GM18868 (cell line): ENCODE results near the gene CTSW.

ENCODE experiments used
- ATAC-seq: cut with Tn5 transposase; IDR thresholded peaks from one replicate; pipeline ENCODE4 v1.9.1; 2021; ENCODE audit warnings: mild to moderate bottlenecking, moderate library complexity; ENCODE audit not compliant: unreplicated experiment

Gene CTSW

DNA sequence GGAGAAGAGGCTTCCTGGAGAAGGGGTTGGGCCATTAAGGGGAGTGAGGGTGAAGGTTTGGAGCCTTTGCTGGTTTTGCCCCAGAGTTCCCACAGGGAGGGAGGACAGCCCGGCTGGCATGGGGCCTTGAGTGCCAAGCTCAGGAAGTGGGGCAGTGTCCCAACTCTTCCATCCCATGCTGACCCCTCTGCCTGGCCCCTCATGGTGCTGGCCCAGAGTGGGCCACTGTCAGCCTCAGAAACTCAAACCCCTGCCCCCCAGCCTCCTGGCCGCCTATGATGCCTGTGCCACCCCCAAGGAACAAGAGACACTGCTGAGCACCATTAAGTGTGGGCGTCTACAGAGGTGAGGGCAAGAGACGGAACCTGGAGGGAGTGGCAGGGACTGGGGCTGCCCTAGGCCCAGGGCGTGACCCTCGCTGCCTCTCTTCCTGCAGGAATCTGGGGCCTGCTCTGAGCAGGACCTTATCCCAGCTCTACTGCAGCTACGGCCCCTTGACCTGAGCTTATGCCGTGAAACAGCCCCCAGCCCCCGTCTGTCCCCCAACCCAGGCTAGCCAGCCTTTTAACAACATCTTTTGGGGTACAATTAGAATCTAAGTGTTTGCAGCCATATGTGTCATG lies 14.0 kb upstream of the CTSW start:
- ATAC-seq = no peak

DNA sequence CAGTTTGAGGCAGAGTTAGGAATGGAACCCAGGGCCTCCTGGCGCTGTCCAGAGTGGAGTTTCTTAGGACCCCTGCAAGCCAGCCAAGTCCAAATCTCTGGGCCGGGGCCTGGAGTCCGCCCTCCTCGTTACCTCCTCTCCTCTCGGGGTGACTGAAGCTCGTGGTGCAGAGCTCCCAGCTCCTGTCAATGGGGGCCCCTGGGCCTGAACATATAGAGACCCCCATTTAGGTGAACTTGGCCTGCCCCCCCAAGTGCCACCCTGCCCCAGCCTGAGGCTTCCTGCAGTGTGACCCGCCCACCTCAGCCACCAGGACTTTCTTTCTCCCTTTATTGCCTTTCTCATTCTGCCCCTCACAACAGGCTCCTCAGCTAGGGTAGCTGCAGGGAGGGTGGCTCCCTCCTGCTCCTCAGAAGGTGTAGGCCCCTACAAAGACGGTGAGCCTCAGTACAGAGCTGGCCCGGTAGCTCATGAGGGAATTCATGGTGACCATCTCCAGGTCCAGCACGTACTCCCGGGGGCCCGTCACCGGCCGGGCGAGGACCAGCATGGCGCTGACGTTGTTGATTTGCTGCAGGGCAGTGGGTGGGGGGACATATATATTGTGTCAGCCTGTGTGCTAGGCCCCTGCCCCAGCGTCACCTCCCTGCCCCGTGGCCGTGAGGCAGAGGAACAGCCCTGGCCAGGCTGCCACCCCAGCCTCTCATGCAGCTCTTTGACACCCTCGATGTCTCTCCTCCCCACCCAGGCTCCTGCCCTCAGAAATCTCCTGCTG lies 12.9 kb upstream of the CTSW start:
- ATAC-seq = no peak

DNA sequence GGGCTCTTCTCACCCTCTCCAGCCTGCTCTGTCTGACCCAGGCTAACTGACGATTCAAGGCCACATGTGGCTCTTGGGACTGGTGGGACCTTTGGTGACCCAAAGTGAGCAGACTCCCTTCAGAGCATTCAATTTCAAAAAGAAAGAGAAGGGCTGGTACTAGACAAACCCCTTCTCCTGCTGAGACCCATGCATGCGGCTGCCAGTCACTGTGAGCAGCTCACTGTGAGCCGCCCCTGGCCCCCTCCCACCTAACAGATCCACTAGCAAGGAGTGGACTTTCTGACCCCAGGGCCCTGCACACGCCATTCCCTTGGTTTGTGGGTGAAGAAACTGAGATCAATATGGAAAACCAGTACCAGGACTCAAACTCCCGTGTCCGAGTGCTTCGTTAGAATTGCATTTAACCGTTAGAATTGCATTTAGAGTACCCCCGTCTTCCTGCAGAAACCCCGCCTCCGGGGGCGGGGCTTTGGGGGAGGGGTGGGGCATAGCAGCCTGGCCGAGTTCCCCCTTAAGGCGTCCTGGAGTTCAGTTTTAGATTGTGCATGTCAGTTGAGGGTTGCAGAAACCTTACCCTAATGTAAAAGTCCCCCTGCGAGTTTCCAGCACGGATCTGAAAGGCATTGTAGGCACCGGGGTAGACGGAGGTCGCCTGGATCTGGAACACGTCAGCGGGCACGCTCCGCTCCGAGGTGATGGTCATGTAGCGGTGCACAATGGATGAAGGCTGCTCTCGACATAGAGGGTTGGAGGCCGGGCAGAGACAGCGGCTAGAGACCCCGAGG lies 12.2 kb upstream of the CTSW start:
- ATAC-seq = no peak

DNA sequence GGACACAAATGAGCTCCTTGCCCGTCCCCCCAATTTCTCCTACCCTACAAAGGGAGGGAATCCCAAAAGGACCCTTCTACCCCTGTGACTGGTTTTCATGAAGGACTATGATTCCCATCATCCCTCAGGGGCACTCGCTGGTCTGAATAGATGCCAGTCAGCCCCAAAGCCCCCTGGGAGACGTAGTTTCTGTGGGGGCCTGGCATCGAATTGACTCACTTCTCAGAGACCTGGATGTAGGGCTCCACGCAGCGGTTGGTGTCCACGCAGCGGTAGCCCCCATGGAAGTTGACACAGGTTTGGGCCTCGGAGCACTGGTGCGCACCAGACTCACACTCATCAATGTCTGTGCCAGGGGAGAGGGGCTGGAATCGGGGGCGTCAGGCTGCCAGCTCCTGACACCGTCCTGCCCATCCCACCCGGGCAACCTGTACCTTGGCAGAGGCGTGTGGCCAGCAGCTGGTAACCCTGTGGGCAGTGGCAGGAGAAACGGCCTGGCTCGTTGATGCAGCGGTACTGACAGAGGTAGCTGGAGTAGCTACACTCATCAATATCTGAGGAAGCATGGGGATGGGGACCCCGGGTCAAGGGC lies 11.5 kb upstream of the CTSW start:
- ATAC-seq = no peak

DNA sequence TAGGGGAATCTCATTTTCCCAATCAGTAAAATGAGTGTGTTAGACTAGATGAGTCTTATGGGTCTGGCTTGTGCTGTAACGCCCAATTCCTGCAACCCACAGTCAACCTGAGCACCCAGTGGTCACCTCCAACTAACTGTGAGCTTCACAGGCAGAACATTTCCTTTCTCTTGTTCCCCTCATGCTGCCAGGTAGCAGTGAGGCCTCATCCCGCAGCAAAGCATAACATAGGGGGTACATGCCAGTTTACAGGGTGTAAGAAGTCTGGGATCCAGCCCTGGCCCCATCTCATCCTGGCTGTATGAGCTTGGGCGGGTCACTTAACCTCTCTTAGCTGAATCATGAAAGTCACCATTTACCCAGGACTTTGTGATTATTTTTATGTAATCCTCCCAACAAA lies 10.7 kb upstream of the CTSW start:
- ATAC-seq = no peak

DNA sequence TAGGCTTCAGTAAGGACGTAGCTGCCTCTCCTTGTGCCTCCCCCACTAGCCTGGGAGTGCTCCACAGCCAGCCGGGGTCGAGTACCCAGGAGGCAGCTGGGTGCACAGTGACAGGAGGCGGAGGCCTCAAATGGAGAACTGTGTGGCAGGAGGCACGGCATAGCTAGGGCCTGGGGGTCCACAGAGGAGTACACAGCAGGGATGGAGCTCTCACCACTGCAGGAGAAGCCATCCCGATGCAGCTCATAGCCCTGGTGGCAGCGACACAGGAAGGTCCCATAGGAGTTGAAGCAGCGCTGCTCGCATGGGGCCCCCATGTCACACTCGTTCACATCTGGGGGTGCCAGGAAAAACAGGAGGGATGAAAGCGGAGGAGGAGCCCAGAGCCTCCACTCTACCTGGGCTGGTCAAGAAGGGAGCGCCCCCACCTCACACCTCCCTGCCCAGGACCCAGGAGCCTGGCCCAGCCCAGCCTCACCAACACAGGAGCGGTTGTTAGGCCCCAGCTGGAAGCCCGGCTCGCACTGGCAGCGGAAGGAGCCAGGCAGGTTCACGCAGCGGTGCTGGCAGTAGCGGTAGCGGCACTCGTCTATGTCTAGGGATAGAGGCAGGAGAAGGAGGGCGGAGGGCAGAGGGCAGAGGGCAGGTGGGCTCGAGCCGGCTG lies 9.9 kb upstream of the CTSW start:
- ATAC-seq = no peak

DNA sequence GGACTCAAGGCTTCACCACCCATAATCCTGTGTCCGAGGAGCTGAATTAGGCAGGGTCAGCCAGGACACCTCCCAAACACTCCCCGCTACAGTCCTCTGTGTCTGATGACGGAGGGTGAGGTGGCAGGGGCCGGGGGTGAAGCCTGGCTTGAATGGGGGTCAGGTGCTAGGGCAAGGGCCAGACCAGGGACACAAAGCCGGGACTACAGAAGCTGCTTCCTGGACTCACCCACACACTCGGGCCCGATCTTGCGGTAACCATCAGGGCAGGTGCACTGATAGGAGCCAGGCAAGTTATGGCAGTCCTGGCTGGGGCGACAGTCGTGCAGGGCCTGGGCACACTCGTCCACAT lies 9.4 kb upstream of the CTSW start:
- ATAC-seq = no peak

DNA sequence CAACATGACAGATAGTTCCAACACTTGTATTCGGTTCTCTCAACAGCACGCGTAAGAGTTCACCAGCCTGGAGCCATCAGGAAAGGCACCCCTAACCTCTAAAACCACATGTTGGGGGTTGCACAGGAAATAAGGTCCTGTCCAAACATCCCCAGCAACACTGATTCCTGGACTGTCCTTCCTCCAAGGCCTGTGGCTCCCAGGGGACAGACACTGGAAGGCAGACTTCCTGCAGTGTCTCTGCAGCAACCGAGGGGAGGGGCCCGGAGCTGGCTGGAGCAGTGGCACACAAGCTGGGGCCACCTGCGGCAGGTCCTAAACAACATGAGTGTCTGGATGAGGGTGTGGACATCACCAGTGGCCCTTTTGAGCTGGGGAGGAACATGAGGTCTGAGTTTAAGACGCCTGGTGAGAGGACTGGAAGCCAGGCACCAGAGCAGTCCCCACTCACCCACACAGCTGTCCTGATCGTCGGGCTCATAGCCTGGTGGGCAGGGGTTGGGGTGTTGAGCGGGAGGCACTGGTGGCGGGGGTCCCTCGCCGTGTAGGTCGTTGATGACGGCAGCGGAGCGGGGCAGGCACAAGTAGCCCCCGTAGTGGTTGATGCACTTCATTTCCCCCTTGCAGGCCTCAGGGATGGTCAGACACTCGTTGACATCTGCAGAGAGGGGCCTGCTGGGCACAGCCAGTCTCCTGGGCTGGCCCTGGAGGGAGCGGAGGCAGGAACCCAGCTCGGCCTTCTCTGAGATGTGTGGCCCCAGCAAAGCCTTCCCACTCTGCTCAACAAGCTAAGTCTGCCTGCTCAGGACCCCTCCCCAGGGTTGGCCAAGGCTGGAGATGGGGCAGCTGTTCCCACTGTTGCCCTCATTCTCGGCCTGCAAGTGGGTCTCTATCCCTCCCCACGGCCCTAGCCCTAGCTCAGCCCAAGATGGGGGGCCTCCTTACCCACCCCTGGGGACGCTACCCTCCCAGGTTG lies 8.6 kb upstream of the CTSW start:
- ATAC-seq = no peak

DNA sequence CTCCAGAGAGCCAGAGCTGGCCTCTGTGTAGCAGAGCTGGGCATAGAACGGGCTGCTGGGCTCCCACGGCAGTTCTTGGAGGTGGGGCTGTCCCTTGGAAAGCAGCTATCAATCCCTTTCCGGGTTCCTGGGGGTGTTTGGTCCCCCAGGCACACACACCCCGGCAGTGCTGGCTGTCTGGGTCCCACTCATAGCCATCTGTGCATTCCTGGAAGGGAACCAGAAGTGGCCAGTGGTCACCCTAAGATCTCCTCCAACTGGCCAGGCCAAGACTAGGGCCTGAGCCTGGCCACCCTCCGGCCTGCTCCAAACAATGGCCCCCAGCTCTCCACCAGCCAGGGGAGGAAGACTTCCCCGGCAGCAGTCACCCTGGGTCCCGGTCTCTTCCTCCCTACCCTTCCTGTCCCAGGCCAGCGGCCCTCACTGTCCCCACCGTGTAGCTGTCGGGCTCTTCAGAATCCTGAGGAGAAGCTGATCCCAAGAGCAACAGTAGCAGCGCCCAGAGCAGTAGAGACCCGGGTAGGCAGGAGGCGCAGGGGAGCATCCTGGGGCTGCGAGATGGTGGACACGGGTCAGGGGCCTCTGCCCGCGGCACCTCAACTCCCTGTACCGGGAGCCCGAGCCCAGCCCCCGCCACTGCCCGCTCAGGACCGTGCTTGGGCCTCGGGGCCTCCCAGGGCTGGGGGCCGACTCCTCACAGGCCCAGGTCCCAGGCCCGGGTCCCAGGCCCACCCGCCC lies 7.7 kb upstream of the CTSW start:
- ATAC-seq = no peak

DNA sequence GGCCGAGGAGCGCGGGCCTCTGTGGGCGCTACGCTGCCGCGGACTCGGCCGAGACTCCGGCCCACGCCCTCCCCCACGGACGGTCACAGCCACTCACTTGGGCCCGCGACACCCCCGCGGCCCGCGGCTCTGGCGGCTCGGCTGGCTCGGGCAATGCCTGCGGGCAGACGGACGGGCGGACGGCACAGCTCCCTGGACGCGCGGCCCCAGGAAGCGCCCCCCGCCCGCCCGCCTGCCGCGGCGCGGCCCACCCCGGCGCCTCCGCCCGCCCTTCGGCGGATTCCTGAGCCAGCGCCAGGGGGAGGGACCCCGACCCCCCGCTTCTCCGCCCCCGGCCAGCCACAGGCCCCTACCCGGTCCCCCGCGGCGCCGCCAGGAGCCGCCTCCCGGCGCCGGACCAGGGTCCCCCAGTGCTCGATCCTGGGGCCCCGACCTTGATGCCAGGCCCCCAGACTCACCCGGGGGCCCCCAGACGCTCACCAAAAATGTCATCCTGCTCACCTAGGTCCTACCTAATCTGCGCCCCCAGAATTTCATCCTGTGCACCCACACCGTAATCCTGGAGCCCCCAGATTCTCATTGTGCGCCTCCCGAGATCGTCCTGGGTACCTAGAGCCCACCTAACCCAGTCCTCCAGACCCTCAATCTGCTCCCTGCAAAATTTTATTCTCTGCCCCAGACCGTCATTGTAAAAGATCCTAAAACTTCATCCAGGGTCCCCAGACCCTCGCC lies 6.9 kb upstream of the CTSW start, which contains the start of gene EFEMP2:
EFEMP2 (minus strand) TSS at position 215 of the 732 bp plus-strand sequence. CDS start 446 bp downstream, outside the sequence.
- ATAC-seq = no peak

DNA sequence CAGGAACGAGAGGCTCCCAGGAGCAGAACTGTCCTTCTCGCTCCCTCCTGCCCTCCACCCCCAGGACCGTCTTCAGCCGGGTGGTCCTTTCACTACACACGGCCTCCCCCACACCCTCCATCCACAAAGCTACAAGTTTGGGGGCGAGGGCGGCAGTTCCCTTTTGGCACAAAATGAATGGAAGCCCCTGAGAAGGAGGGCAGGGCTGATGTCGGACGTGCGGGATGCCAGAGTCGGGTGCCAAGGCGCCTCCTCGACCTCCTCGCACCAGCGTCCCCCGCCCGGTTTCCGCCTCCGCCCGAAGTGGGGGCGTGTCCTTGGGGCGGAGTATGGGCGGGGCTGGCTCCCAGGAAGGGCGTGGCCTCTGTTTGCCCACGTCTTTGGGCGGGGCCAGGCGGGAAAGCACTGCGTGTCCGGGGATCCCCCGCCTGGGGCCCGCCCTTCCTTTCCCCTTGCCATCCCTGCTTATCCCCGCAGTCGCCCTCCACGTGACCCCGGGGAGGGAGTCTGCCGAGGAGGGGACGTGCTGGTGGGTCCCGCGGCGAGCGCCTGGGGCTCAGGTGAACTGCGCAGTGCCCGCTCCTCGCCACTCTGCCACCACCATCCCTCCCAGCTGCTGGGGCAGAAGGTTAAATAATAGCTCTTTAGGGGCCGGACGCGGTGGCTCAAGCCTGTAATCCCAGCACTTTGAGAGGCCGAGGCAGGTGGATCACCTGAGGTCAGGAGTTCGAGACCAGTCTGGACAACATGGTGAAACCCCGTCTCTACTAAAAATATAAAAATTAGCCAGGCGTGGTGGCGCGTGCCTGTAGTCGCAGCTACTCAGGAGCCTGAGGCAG lies 6.1 kb upstream of the CTSW start:
- peak; percentile 76 for ATAC-seq

DNA sequence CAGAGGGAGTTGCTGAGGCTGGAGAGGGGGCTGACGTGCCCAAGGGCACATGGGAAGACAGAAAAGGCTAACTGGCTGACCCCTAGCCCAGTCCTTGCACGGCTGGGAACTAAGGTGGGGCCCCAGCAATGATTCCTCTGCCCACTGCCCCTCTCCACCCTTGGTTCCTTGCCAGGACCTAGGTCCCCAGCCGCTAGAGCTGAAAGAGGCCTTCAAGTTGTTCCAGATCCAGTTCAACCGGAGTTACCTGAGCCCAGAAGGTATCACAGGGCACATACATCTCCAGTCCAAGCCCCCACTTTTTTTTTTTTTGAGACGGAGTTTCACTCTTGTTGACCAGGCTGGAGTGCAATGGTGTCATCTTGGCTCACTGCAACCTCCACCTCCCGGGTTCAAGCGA lies 390 bp downstream of the CTSW start:
- ATAC-seq = no peak

DNA sequence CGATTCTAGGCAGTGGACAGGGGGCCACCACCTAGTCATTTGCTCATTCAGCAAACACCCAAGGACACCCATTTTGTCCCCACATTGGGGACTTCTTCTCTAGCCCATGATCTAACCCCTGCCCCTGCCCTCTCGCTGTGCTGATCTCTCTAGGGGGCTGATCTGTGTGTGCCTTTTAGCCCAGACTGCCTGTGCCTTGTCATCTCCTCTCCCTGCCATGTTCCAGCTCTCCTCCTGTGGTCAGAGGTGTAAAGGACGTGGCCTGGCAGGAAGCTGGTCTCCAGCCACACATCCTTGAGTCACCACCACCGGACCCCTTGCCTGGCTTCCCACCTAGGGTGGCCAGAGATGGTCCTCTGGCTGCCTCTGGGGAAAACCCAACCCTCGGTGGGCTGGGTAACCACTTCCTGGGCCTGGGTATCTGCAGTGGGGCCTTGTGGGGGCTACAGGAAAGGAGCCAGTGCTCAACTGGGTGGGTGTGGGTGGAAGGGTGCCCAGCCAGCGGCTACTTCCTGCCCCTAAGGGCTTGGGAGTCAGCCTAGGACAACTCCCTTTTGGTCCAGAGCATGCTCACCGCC lies 1.3 kb downstream of the CTSW start:
- no peak for ATAC-seq

DNA sequence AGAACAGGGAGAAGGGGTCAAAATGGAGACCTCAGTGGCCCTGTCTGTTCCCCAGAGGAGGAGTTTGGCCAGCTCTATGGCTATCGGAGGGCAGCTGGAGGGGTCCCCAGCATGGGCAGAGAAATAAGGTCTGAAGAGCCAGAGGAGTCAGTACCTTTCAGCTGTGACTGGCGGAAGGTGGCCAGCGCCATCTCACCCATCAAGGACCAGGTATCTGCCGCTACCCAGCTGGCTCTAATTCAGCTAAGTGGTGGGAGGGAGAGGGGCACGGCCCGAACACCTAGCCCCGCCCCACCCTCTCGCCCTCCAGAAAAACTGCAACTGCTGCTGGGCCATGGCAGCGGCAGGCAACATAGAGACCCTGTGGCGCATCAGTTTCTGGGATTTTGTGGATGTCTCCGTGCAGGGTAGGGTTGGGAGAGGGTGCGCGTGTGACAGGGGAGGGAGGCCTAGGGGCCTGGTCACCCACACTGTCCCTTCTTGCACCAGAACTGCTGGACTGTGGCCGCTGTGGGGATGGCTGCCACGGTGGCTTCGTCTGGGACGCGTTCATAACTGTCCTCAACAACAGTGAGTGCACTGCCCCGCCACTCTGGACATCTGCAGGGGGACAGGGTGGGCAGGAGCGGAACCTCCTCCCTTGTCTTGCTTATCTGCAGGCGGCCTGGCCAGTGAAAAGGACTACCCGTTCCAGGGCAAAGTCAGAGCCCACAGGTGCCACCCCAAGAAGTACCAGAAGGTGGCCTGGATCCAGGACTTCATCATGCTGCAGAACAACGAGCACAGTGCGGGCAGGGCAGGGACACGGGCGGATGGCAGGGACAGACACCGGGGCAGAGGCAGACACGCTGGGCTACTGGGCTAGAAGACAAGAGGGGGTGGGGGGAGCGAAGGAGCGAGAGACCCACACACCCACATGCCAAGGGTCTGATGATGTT lies 2.8 kb downstream of the CTSW start:
- no peak for ATAC-seq

DNA sequence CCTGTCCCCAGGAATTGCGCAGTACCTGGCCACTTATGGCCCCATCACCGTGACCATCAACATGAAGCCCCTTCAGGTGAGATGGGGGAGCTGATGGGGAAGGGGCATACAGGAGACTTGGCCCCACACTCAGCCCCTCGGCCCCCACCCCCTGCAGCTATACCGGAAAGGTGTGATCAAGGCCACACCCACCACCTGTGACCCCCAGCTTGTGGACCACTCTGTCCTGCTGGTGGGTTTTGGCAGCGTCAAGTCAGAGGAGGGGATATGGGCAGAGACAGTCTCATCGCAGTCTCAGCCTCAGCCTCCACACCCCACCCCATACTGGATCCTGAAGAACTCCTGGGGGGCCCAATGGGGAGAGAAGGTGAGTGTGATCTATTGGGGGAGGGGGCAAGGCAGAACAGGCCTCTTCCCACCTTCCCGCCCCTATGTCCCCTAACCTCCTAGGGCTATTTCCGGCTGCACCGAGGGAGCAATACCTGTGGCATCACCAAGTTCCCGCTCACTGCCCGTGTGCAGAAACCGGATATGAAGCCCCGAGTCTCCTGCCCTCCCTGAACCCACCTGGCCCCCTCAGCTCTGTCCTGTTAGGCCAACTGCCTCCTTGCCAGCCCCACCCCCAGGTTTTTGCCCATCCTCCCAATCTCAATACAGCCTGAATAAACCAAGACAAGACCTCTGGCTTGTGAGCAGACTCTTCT lies 3.6 kb downstream of the CTSW start:
- ATAC-seq = no peak
